Measurements from ENCODE around the gene P2RY2.
A peak's percentile ranks its signal among the peaks of the same experiment; 100 is the strongest.

- TF ChIP-seq REST (IDR thresholded peaks at IDR 0.05; ENCODE audit: insufficient read depth in 1 of 2, low read depth in 2 of 2, low read length in 2 of 2) (peak in 1 of 2 experiments; percentile 42; a peak in 1 of 4 replicates), TAF1 (IDR thresholded peaks at IDR 0.05; ENCODE audit: borderline replicate concordance, insufficient read depth, low read length) (no peak), POLR2AphosphoS5 (IDR thresholded peaks at IDR 0.05; ENCODE audit: low read depth, low read length) (no peak)
These were observed 39.4 kb downstream of the P2RY2 start for GRCh38 chr11:73257342-73258103.
